Dermis blood vessel endothelial cell (primary cell): ENCODE results near the gene NEK9. TPM values are rescaled to one million over a fixed set of nuclear protein-coding genes. Genes with fewer than 3 reads are reported as not detected.

Experiments used
- total RNA-seq: library from RNA; depleted of rRNA; stranded (reverse); fragments of >200 nt; gene quantifications from 2 replicates; pipeline ENCODE4 v1.2.3, GENCODE V29; 2014

Gene NEK9
- total RNA-seq, 1 donor from 2014 or later: 49.9 TPM

Other genes with a start within 250 kb of the NEK9 start
- gene DLST, start 245.1 kb downstream of the NEK9 start, total RNA-seq: 58.0 and 91.4 TPM in 2 replicates
- 10.4 and 12.4 TPM in 2 replicates for gene RPS6KL1, start 203.8 kb downstream of the NEK9 start, total RNA-seq
- 126 and 252 TPM in 2 replicates for gene PGF, start 171.5 kb downstream of the NEK9 start, total RNA-seq
- gene EIF2B2, start 124.1 kb downstream of the NEK9 start, total RNA-seq: 85.6 and 134 TPM in 2 replicates
- 17.7 and 18.7 TPM in 2 replicates for gene MLH3, start 75.6 kb downstream of the NEK9 start, total RNA-seq
- 6.6 and 9.4 TPM in 2 replicates for gene ACYP1, start 63.0 kb downstream of the NEK9 start, total RNA-seq
- gene ZC2HC1C, start 57.4 kb downstream of the NEK9 start, total RNA-seq: 0.34 and 0.84 TPM in 2 replicates
- gene TMED10, start 49.6 kb upstream of the NEK9 start, total RNA-seq: 271 and 313 TPM in 2 replicates
- 8.2 and 127 TPM in 2 replicates for gene FOS, start 151.8 kb upstream of the NEK9 start, total RNA-seq